Adipose tissue (tissue), 3 donors: Measurements from ENCODE around the gene IFNAR2. TPM values are rescaled to one million over a fixed set of nuclear protein-coding genes. Genes with fewer than 3 reads are reported as not detected.
"Not testable (repeated sequence)": the region's sequence is repeated elsewhere in the genome, so short reads cannot be mapped to it uniquely, and the experiment has no call there.

Source experiments
- H3K27ac ChIP-seq: one replicate; pipeline ENCODE4 v1.5.1; 2013; ENCODE audit warnings: low read depth, low read length
- WGBS, 3 donors: extraction: QIAGEN DNeasy Blood & Tissue Kit; methylation state at CpG; one replicate each; pipeline ENCODE4 v1.1.7; 2013; 5-methylcytosine and 5-hydroxymethylcytosine counted together
- polyA plus RNA-seq, 3 donors: library from polyadenylated mRNA; stranded (reverse); fragments of 200-250 nt; gene quantifications; one replicate each; pipeline ENCODE4 v1.2.3, GENCODE V29; 2013
- donor health status: healthy with polysubstance abuse.
- donor health status: Bipolar disorder and iron deficiency.
- donor health status: healthy.

IFNAR2 gene
- polyA plus RNA-seq, 3 donors, result 5.3 to 21.2 (median 16.0) TPM

- 86 to 89% (median 89%) methylated on average over 7 of the region's 7 CpGs for WGBS, 3 donors
- no peak overlapping the region for H3K27ac ChIP-seq
Measured at GRCh38 chr21:33211305-33211704, 18.4 kb upstream of the IFNAR2 start.

- WGBS, 3 donors, result 64 to 73% (median 66%) methylated on average over 6 of the region's 6 CpGs
- no peak overlapping the region for H3K27ac ChIP-seq
Measured at GRCh38 chr21:33211732-33212131, 18.0 kb upstream of the IFNAR2 start.

DNA sequence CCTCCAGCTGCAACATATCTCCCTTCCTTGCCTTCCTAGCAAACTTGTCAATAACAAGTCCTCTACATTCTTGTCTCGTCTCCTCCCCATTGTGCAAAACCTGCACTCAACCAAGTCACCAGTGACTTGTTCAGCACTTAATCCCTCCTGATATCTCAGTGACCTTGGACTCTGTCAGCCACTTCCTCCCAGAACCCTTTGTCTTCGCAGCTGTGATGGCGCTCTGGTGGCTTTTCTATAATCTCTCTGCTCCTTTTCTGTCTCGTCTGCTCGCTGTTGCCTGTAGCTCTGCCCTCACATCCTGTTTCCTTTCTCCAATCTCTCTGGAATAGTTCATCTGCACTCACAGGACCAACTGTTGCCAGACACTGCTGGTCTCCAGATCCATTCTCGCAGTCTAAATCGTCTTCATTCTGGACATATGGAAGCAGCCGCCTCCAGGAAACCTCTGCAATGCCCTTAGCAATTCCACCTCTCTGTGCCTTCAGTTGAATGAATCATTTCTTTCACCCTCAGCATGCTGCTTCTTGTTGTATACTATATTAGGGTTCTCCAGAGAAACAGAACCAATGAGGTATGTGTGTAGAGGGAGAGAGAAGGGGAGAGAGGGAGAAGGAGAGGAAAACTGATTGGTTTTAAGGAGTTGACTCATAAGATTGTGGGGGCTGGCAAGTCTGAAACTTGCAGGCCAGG lies 17.4 kb upstream of the IFNAR2 start:
- no peak overlapping the region for H3K27ac ChIP-seq
- 32 to 36% (median 35%) methylated on average over 8 of the region's 8 CpGs for WGBS, 3 donors

- H3K27ac ChIP-seq, result no peak overlapping the region
- 83 to 100% (median 98%) methylated on average over 1 of the region's 1 CpG for WGBS, 3 donors
Measured at GRCh38 chr21:33214056-33214455, 15.7 kb upstream of the IFNAR2 start.

DNA sequence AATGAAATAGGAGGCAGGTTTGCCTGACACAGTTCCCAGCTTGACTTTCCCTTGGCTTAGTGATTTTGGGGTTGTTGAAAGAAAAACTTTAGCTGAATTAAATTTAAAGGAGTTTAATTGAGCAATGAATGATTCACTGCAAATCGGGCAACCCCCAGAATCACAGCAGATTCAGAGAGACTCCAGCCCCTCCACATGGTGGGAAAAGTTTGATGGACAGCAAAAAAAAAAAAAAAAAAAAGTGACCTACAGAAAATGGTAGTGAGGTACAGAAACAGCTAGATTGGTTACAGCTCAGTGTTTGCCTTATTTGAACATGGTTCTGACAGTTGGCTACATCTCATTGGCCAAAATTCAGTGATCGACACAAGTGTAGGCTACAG lies 12.6 kb upstream of the IFNAR2 start:
- WGBS, 3 donors, result 90 to 94% (median 91%) methylated on average over 2 of the region's 2 CpGs
- H3K27ac ChIP-seq, result no peak overlapping the region

DNA sequence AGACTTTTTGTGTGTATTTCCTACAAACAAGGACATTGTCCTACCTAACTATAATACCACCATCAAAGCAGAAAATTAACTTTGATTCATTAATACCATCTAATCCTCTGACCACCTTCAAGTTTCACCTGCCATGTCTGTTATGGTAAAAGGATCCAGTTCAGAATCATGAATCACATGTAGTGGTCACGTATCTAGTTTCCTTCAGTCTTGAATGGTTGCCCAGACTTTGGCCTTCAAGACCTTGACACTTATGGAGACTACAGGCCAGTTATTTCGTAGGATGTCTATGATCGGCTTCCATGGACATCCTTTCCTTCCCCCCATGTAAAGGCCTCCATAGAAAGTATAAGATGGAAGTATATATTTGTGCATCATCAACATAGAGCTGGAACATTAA lies 10.4 kb upstream of the IFNAR2 start:
- H3K27ac ChIP-seq, result no peak overlapping the region
- WGBS, 3 donors, result 85 to 98% (median 94%) methylated on average over 3 of the region's 3 CpGs

GRCh38 chr21:33219954-33220353 lies 9.8 kb upstream of the IFNAR2 start:
- no peak overlapping the region for H3K27ac ChIP-seq
- WGBS, 3 donors, result 82 to 96% (median 91%) methylated on average over 3 of the region's 3 CpGs

- WGBS, 3 donors, result 93 to 95% (median 94%) methylated on average over 3 of the region's 3 CpGs
- not testable (repeated sequence) for H3K27ac ChIP-seq
Measured at GRCh38 chr21:33225376-33225775, 4.4 kb upstream of the IFNAR2 start.

- 48 to 62% (median 50%) methylated on average over 3 of the region's 3 CpGs for WGBS, 3 donors
Measured at GRCh38 chr21:33228455-33228854, 1.3 kb upstream of the IFNAR2 start.

GRCh38 chr21:33229099-33229783 lies 497 bp upstream of the IFNAR2 start:
- WGBS, 3 donors, result 39 to 41% (median 40%) methylated on average over 18 of the region's 18 CpGs
- H3K27ac ChIP-seq, result no peak overlapping the region

More at GRCh38 chr21:33228455-33228854, 1.3 kb upstream of the IFNAR2 start:
- no peak overlapping the region for H3K27ac ChIP-seq

GRCh38 chr21:33230545-33231324 lies 997 bp downstream of the IFNAR2 start:
- WGBS, 3 donors, result 2% methylated on average over 29 to 30 of the region's 30 CpGs
- H3K27ac ChIP-seq, result peak overlapping the region; percentile 66

DNA sequence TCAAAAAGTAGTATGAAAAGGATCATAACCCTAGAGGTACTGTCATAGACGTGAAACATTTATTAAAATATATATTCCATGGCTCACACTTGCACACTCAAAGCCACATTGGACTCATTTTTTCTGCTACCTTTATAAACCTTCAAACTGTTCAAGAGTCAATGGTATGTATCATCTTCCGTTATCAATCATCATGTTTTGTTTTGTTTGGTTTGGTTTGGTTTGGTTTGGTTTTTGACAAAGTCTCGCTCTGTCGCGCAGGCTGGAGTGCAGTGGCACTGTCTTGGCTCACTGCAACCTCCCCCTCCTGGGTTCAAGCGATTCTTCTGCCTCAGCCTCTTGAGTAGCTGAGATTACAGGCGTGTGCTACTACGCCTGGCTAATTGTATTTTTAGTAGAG lies 1.8 kb downstream of the IFNAR2 start:
- H3K27ac ChIP-seq, result no peak overlapping the region
- WGBS, 3 donors, result 73 to 77% (median 75%) methylated on average over 8 of the region's 8 CpGs

- 32 to 45% (median 34%) methylated on average over 5 of the region's 5 CpGs for WGBS, 3 donors
- no peak overlapping the region for H3K27ac ChIP-seq
Measured at GRCh38 chr21:33232291-33233034, 2.7 kb downstream of the IFNAR2 start.

DNA sequence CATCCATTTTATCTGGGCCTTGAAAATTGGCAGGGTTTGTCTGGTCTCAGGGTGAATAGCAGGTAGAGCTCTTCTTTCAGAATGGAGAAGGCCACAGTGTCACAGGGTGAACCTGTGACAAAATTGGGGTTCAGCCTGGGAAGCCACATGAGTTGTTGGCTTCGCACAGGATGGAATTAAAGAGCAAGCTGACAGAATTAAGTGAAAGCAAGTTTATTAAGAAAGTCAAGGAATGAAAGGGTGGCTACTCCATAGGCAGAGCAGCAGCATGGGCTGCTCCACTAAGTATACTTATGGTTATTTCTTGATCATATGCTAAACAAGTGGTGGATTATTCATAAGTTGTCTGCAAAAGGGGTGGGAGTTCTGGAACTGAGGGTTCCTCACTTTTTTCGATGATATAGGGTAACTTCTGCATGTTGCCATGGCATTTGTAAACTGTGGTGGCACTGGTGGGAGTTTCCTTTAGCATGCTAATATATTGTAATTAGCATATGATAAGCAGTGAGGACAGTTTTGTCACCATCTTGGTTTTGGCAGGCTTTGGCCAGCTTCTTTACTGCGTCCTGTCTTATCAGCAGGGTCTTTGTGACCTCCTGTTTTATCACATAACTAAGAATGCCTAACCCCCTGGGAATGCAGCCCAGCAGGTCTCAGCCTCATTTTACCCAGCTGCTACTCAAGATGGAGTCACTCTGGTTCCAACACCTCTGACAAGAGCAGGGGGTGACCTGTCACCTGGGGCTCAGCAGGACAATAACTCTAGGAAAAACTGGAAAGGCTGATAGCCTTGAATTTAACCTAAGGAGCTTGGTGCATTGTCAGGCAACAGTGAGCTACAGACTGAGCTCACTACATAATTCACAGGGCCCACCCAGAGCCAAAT lies 5.1 kb downstream of the IFNAR2 start:
- WGBS, 3 donors, result 84 to 90% (median 86%) methylated on average over 3 of the region's 3 CpGs
- no peak overlapping the region for H3K27ac ChIP-seq

DNA sequence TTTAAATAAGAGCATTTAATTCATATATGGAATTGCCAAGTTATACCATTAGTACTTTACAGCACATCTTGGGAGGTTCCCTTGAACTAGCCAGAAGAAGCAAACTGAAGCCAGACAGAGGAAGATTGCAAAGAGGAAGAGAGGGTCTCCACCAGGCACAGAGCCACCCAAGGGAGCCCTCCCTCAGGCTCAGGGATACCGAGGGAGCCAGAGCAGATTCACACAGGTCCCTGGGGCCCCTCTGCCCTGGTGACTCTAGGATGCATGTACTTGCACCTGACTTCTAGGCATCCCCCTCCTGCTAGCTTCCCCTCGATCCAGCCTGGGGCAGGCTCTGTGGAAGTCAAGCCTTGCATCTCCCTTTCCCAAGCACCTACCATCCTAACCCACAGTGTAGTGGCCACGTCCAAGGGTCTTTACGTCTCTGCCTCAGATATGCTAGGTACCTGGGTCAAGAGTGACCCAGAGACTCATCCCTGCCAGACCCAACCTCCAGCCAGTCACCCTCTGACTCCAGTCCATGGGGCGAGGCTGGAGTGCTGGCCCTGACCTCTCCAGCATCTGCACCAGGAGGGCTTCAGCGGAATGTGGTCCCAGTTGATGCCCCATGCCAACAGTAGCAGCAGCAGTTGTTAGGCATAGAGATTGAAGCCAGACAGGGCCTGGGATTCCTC lies 6.4 kb downstream of the IFNAR2 start:
- no peak overlapping the region for H3K27ac ChIP-seq
- WGBS, 3 donors, result 91 to 98% (median 94%) methylated on average over 6 of the region's 6 CpGs

- no peak overlapping the region for H3K27ac ChIP-seq
- 64 to 76% (median 73%) methylated on average over 2 of the region's 2 CpGs for WGBS, 3 donors
Measured at GRCh38 chr21:33236766-33237165, 7.0 kb downstream of the IFNAR2 start.

- WGBS, 3 donors, result 71 to 86% (median 77%) methylated on average over 3 of the region's 3 CpGs
- H3K27ac ChIP-seq, result no peak overlapping the region
Measured at GRCh38 chr21:33237486-33237885, 7.7 kb downstream of the IFNAR2 start.
